Mononuclear cell (primary cell): ENCODE results near the gene BIN2. TPM values are rescaled to one million over a fixed set of nuclear protein-coding genes. Genes with fewer than 3 reads are reported as not detected.

Experiments used
- H3K27me3 ChIP-seq: 2 replicates; pipeline ENCODE4 v1.6.0; 2011; ENCODE audit warnings: low read length, control low read depth; ENCODE audit not compliant: insufficient read depth
- H3K4me1 ChIP-seq: 2 replicates; pipeline ENCODE4 v1.5.1; 2011; ENCODE audit warnings: mild to moderate bottlenecking, low read length, control low read depth; ENCODE audit not compliant: insufficient read depth
- H3K4me3 ChIP-seq: 2 replicates; pipeline ENCODE4 v1.5.1; 2011; ENCODE audit warnings: mild to moderate bottlenecking, low read length, moderate library complexity
- H3K9me3 ChIP-seq: 2 replicates; pipeline ENCODE4 v1.5.1; 2011; ENCODE audit warnings: low read depth, mild to moderate bottlenecking, control low read depth, low read length
- total RNA-seq: library from RNA; depleted of rRNA; stranded (reverse); fragments of >200 nt; gene quantifications from one replicate; pipeline ENCODE4 v1.2.3, GENCODE V29; 2012

Gene BIN2
- total RNA-seq, 1 donor = 211 TPM

GRCh38 chr12:51238510-51239334 is 85.3 kb downstream of the BIN2 start, which contains the start of gene DAZAP2:
Gene DAZAP2 (plus strand): TSS chr12:51238826. CDS start chr12:51238908, 82 bp downstream.
- H3K27me3 ChIP-seq = no peaks in the 10 kb centered on the region
- no peaks in the 10 kb centered on the region for H3K9me3 ChIP-seq
- H3K4me1 ChIP-seq = peaks cover 50% of the 10 kb centered on the region
- H3K4me3 ChIP-seq = peak within 1 kb of the TSS; percentile 100

- peak overlapping the region; percentile 100 for H3K4me3 ChIP-seq
These were observed 85.9 kb downstream of the BIN2 start for GRCh38 chr12:51238037-51238509.

GRCh38 chr12:51234530-51234929 is 89.4 kb downstream of the BIN2 start:
- peaks cover 10% of the 10 kb centered on the region for H3K4me1 ChIP-seq
- H3K4me3 ChIP-seq = no peak overlapping the region
- no peaks in the 10 kb centered on the region for H3K27me3 ChIP-seq
- no peaks in the 10 kb centered on the region for H3K9me3 ChIP-seq

More at GRCh38 chr12:51238037-51238509, 85.9 kb downstream of the BIN2 start:
- H3K27me3 ChIP-seq = no peaks in the 10 kb centered on the region
- H3K4me1 ChIP-seq = peaks cover 45% of the 10 kb centered on the region
- no peaks in the 10 kb centered on the region for H3K9me3 ChIP-seq

- H3K27me3 ChIP-seq = no peaks in the 10 kb centered on the region
- no peak overlapping the region for H3K4me3 ChIP-seq
These were observed 91.3 kb downstream of the BIN2 start for GRCh38 chr12:51232642-51233041.

More at GRCh38 chr12:51232642-51233041, 91.3 kb downstream of the BIN2 start:
- peaks cover under 1% of the 10 kb centered on the region for H3K4me1 ChIP-seq
- no peaks in the 10 kb centered on the region for H3K9me3 ChIP-seq

Other genes with a start within 250 kb of the BIN2 start
- gene CSRNP2, start 240.6 kb downstream of the BIN2 start, total RNA-seq = 7.7 TPM
- 3.9 TPM for gene TFCP2, start 151.0 kb downstream of the BIN2 start, total RNA-seq
- 5.5 TPM for gene POU6F1, start 106.1 kb downstream of the BIN2 start, total RNA-seq
- 779 TPM for gene DAZAP2, start 85.3 kb downstream of the BIN2 start, total RNA-seq
- gene SMAGP, start 53.8 kb downstream of the BIN2 start, total RNA-seq = 3.0 TPM
- gene CELA1, start 22.5 kb upstream of the BIN2 start, total RNA-seq = not detected
- 11.3 TPM for gene GALNT6, start 67.2 kb upstream of the BIN2 start, total RNA-seq
- gene SLC4A8, start 100.7 kb upstream of the BIN2 start, total RNA-seq = 3.3 TPM